Naive B cell (primary cell): ENCODE measurements around the gene ERN1. TPM values are rescaled to one million over a fixed set of nuclear protein-coding genes. Genes with fewer than 3 reads are reported as not detected.
A peak's percentile ranks its signal among the peaks of the same experiment; 100 is the strongest.
"Not testable (repeated sequence)": the region's sequence is repeated elsewhere in the genome, so short reads cannot be mapped to it uniquely, and the experiment has no call there.

Source experiments
- ATAC-seq, 2 donors: fragments of 150-1000 bp; cut with Tn5 transposase; 2 replicates each; pipeline ENCODE4 v1.10.0; 2021; ENCODE audit warnings: low read depth in 2 of 2, mild to moderate bottlenecking in 2 of 2, moderate library complexity in 2 of 2
- DNase-seq: peaks from one replicate; pipeline ENCODE4 v3.0.0; 2022
- H3K27ac Mint-ChIP-seq, 6 donors: one replicate each; pipeline ENCODE4 v1.8.0; 2020 to 2022; ENCODE audit warnings: mild to moderate bottlenecking in 6 of 6, mixed read lengths in 6 of 6, moderate library complexity in 5 of 6, inconsistent platforms in 2 of 6
- H3K27me3 Mint-ChIP-seq, 3 donors: one replicate each; pipeline ENCODE4 v1.8.0; 2021 to 2022; ENCODE audit warnings: mixed read lengths in 3 of 3, mild to moderate bottlenecking in 1 of 3
- H3K36me3 Mint-ChIP-seq, 2 donors: one replicate each; pipeline ENCODE4 v1.8.0; 2020 to 2022; ENCODE audit warnings: mixed read lengths in 2 of 2, inconsistent platforms in 1 of 2, mild to moderate bottlenecking in 1 of 2
- H3K4me1 Mint-ChIP-seq, 3 donors: one replicate each; pipeline ENCODE4 v1.8.0; 2020 to 2022; ENCODE audit warnings: mixed read lengths in 3 of 3, inconsistent platforms in 1 of 3, mild to moderate bottlenecking in 1 of 3, moderate library complexity in 1 of 3
- H3K4me3 Mint-ChIP-seq, 8 donors: one replicate each; pipeline ENCODE4 v1.8.0; 2020 to 2022; ENCODE audit warnings: mild to moderate bottlenecking in 8 of 8, mixed read lengths in 8 of 8, moderate library complexity in 8 of 8, inconsistent platforms in 2 of 8
- H3K9me3 Mint-ChIP-seq, 7 donors: one replicate each; pipeline ENCODE4 v1.8.0; 2020 to 2022; ENCODE audit warnings: mixed read lengths in 7 of 7, mild to moderate bottlenecking in 5 of 7, inconsistent platforms in 2 of 7, moderate library complexity in 1 of 7
- polyA plus RNA-seq, 6 donors: library from polyadenylated mRNA; unstranded; fragments of 300-500 nt; fragmentation: Illumina TruSeq; gene quantifications; one replicate each; pipeline ENCODE4 v1.2.3, GENCODE V29; 2021; ENCODE audit warnings: low read depth in 6 of 6

The ERN1 gene
- 1 to 10 TPM; 2.2 to 5.1 (median 4.2) TPM for polyA plus RNA-seq

- Mint-ChIP-seq H3K4me3 (peak within 1 kb of the TSS; percentile 77 to 95 (median 90)), H3K27ac (peak within 1 kb of the TSS; percentile 56 to 95 (median 89)), H3K27me3 (peaks cover 0 to 5% (median 0%) of the 10 kb centered on the region in 3 donors), H3K36me3 (no peaks in the 10 kb centered on the region), H3K4me1 (peaks cover 12 to 16% (median 16%) of the 10 kb centered on the region in 3 donors), H3K9me3 (no peaks in the 10 kb centered on the region)
- DNase-seq (peak; percentile 86), ATAC-seq (peak; percentile 86 to 87)
Observed at GRCh38 chr17:64129765-64130558, at the start of gene ERN1. Gene ERN1, minus strand, starts transcription at chr17:64130144. Its CDS starts 115 bp downstream, at chr17:64130029.

GRCh38 chr17:64179024-64179423 is 49.1 kb upstream of the ERN1 start:
- not testable (repeated sequence) for H3K9me3 Mint-ChIP-seq, H3K36me3 Mint-ChIP-seq, H3K27ac Mint-ChIP-seq, H3K27me3 Mint-ChIP-seq, DNase-seq, ATAC-seq, H3K4me1 Mint-ChIP-seq, H3K4me3 Mint-ChIP-seq

DNA sequence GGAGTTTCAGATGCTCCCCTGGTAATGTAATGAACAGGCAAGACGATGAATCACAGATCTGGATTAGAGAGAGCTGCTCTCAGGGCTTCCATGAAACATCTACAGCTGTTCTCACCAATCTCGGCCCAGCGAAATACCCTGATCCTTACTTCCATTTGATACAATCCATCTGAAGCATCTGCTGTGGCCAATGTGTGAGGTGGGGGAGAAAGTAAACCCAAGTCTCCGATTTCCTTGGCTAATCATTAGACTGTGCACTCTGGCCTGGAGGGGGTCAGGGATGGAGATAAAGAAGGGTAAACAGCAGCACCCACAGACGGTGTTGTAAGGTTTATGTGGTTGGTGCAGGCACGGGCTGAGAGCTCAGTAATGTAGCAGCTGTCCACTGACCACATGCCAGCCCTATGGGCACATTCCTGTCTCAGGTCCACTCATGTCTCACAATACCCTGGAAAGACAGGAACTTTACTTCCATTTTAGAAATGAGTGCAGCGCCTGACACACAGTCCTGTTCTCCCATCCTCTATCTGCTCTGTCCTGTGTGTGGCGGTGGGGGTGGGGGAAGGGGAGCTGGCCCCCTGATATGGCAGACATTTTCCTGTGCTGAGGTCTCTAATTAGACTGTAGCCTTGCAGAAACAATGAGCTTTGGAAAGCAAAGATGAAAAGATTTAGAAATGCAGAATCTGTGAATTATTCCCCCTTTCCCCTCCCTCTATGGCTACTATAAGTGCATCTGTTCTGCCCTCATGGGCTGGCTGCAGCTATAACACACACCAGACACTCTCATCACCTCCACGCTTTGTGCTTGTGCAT is 48.3 kb upstream of the ERN1 start:
- Mint-ChIP-seq H3K4me3 (no peak overlapping the region), H3K27ac (no peak overlapping the region), H3K9me3 (peaks cover 0 to 2% (median 0%) of the 10 kb centered on the region in 7 donors), H3K27me3 (no peaks in the 10 kb centered on the region), H3K4me1 (no peaks in the 10 kb centered on the region), H3K36me3 (no peaks in the 10 kb centered on the region)
- DNase-seq (no peak), ATAC-seq (no peak)

DNA sequence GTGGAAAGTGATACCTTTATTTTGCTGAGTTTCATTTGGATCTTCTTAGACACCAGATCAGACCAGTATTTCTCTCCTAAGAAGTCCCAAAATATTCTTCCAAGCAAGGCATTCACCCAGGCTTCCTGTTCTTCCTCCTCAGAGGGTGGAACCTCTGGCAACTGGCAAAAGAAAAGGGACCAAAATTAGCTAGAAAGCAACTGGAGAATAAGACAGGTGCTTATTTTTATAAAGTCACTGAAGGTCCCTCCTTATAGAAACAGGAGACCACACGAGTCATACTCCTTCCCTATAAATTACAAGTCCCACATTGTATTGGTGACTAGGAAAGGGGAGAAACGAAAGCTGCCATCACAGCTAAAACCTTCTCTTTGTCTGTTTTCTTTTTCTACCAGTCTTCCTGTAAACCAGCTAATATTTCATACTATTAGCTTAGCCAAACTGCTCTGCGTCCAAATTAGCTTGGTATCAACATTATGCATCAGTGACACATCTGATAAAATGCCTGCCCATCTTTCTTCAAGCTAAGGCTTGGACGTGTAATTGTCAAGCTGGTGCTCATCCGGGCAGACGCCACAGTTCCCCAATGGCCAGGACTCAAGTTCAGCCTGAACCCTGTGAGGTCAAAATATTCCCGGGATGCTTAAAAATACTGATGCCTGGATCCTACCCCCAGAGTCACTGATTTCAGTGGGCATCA is 47.5 kb upstream of the ERN1 start:
- H3K9me3 Mint-ChIP-seq: peaks cover 0 to 2% (median 0%) of the 10 kb centered on the region in 7 donors
- ATAC-seq (no peak), DNase-seq (no peak)
- no peaks in the 10 kb centered on the region for H3K4me1 Mint-ChIP-seq
- H3K4me3 Mint-ChIP-seq: no peak overlapping the region
- no peak overlapping the region for H3K27ac Mint-ChIP-seq
- H3K36me3 Mint-ChIP-seq: no peaks in the 10 kb centered on the region
- no peaks in the 10 kb centered on the region for H3K27me3 Mint-ChIP-seq

GRCh38 chr17:64176556-64176955 is 46.6 kb upstream of the ERN1 start:
- ATAC-seq: no peak
- H3K36me3 Mint-ChIP-seq: peaks cover 0 to under 1% of the 10 kb centered on the region in 2 donors
- H3K4me3 Mint-ChIP-seq: no peak overlapping the region
- no peaks in the 10 kb centered on the region for H3K27me3 Mint-ChIP-seq
- no peaks in the 10 kb centered on the region for H3K4me1 Mint-ChIP-seq
- H3K9me3 Mint-ChIP-seq: peaks cover 0 to 2% (median 0%) of the 10 kb centered on the region in 7 donors
- H3K27ac Mint-ChIP-seq: peak overlapping the region in 1 of 6 donors; percentile 18
- no peak for DNase-seq

GRCh38 chr17:64174686-64175456 is 44.9 kb upstream of the ERN1 start:
- ATAC-seq (no peak), DNase-seq (no peak)
- Mint-ChIP-seq H3K9me3 (peaks cover 0 to 2% (median 0%) of the 10 kb centered on the region in 7 donors), H3K27me3 (no peaks in the 10 kb centered on the region), H3K4me3 (no peak overlapping the region), H3K27ac (peak overlapping the region in 1 of 6 donors; percentile 6), H3K36me3 (peaks cover 8 to 11% of the 10 kb centered on the region in 2 donors), H3K4me1 (no peaks in the 10 kb centered on the region)

- peaks cover 8 to 13% of the 10 kb centered on the region in 2 donors for H3K36me3 Mint-ChIP-seq
- ATAC-seq: no peak
- H3K4me1 Mint-ChIP-seq: no peaks in the 10 kb centered on the region
- H3K27ac Mint-ChIP-seq: no peak overlapping the region
- no peak for DNase-seq
- no peaks in the 10 kb centered on the region for H3K27me3 Mint-ChIP-seq
- H3K4me3 Mint-ChIP-seq: no peak overlapping the region
- H3K9me3 Mint-ChIP-seq: no peaks in the 10 kb centered on the region
Observed at GRCh38 chr17:64173646-64174045, 43.7 kb upstream of the ERN1 start.

- ATAC-seq: no peak
- no peak overlapping the region for H3K27ac Mint-ChIP-seq
- H3K36me3 Mint-ChIP-seq: peaks cover 8 to 19% of the 10 kb centered on the region in 2 donors
- H3K4me3 Mint-ChIP-seq: no peak overlapping the region
- H3K9me3 Mint-ChIP-seq: no peaks in the 10 kb centered on the region
- H3K27me3 Mint-ChIP-seq: no peaks in the 10 kb centered on the region
- H3K4me1 Mint-ChIP-seq: no peaks in the 10 kb centered on the region
- DNase-seq: no peak
Observed at GRCh38 chr17:64172510-64172909, 42.6 kb upstream of the ERN1 start.

DNA sequence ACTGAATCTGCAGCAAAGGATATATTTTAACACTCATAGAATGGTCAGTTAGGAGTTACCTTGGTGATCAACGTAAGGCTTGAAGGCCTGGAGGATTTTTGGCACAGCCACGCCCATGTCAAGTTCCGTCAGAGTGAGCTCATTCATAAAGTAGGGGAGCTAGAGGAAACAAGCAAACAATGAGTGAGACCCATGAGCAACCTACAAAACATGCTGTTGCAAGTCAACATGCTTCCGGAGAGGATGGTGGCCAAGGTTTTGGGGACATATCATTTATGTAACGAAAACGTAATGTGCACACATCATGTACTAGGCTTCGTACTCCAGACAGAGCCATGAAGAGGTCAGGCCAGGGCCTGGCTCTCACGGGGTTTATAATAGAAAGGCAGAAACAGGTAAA is 41.1 kb upstream of the ERN1 start:
- ATAC-seq: no peak
- Mint-ChIP-seq H3K4me1 (no peaks in the 10 kb centered on the region), H3K27me3 (no peaks in the 10 kb centered on the region), H3K4me3 (peak overlapping the region in 1 of 8 donors; percentile 59), H3K9me3 (no peaks in the 10 kb centered on the region), H3K27ac (no peak overlapping the region), H3K36me3 (peaks cover 8 to 19% of the 10 kb centered on the region in 2 donors)
- DNase-seq: no peak

DNA sequence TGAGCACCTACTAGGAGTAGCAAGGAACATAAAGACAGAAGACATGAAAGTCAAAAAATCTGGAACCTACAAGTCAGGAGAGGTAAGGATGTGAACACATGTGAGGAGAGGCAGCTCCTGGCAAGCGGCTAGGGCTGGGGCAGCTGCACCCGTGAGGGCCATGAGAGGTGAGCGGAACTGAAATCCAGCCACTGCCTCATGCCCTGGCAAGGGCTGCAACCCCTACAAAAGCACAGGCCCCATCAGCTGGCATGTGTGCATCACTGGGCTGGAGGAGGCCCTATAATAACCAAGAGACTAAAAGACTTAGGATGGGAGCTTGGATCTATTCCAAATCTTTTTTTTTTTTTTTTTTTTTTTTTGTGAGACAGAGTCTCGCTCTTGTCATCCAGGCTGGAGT is 40.3 kb upstream of the ERN1 start:
- ATAC-seq: no peak
- peak overlapping the region in 1 of 6 donors; percentile 5 for H3K27ac Mint-ChIP-seq
- H3K4me1 Mint-ChIP-seq: no peaks in the 10 kb centered on the region
- DNase-seq: no peak
- H3K4me3 Mint-ChIP-seq: no peak overlapping the region
- H3K36me3 Mint-ChIP-seq: peaks cover 8 to 19% of the 10 kb centered on the region in 2 donors
- no peaks in the 10 kb centered on the region for H3K27me3 Mint-ChIP-seq
- H3K9me3 Mint-ChIP-seq: no peaks in the 10 kb centered on the region

GRCh38 chr17:64167666-64168065 is 37.7 kb upstream of the ERN1 start:
- not testable (repeated sequence) for ATAC-seq, DNase-seq, H3K4me1 Mint-ChIP-seq, H3K27me3 Mint-ChIP-seq, H3K4me3 Mint-ChIP-seq, H3K27ac Mint-ChIP-seq, H3K9me3 Mint-ChIP-seq
- H3K36me3 Mint-ChIP-seq: peaks cover 8 to 19% of the 10 kb centered on the region in 2 donors

- H3K27ac Mint-ChIP-seq: peak overlapping the region in 3 of 6 donors; percentile 38 to 83 (median 47)
- H3K27me3 Mint-ChIP-seq: no peaks in the 10 kb centered on the region
- no peaks in the 10 kb centered on the region for H3K9me3 Mint-ChIP-seq
- no peak for ATAC-seq
- H3K36me3 Mint-ChIP-seq: peaks cover 8 to 19% of the 10 kb centered on the region in 2 donors
- H3K4me3 Mint-ChIP-seq: peak overlapping the region in 1 of 8 donors; percentile 16
- no peak for DNase-seq
- H3K4me1 Mint-ChIP-seq: no peaks in the 10 kb centered on the region
Observed at GRCh38 chr17:64166876-64167275, 36.9 kb upstream of the ERN1 start.

GRCh38 chr17:64165347-64165746 is 35.4 kb upstream of the ERN1 start:
- Mint-ChIP-seq H3K27me3 (no peaks in the 10 kb centered on the region), H3K4me3 (no peak overlapping the region), H3K27ac (peak overlapping the region in 2 of 6 donors; percentile 51 to 87), H3K4me1 (no peaks in the 10 kb centered on the region), H3K36me3 (peaks cover 0 to 13% of the 10 kb centered on the region in 2 donors), H3K9me3 (no peaks in the 10 kb centered on the region)
- ATAC-seq (no peak), DNase-seq (no peak)
